A549 (cell line): ENCODE measurements around the gene CEP83.

Source experiments
- ESRRA ChIP-seq: fragments of 150-350 bp; IDR thresholded peaks from 2 replicates; pipeline ENCODE4 v1.6.1; 2014; ENCODE audit warnings: mild to moderate bottlenecking, low read length, borderline replicate concordance
- FOSL2 ChIP-seq, 2 experiments: fragments of 450-650 bp in 1 of 2; fragments of >200 bp in 1 of 2; sonication (Bioruptor Twin) in 1 of 2; formaldehyde crosslinking; IDR thresholded peaks; 2 replicates each; pipeline versions ENCODE4 v1.5.0 to v1.6.1; 2016 to 2020; ENCODE audit warnings: mild to moderate bottlenecking in 1 of 2, moderate library complexity in 1 of 2
- RAD21 ChIP-seq, 2 experiments: fragments of >200 bp in 1 of 2; sonication (Bioruptor Twin) in 1 of 2; formaldehyde crosslinking in 1 of 2; IDR thresholded peaks in 1 of 2; conservative IDR thresholded peaks in 1 of 2; 2 replicates in 1 of 2; 3 replicates in 1 of 2; pipeline ENCODE4 v1.6.1; 2012 to 2018; ENCODE audit warnings: inconsistent platforms in 1 of 2
- SMC3 ChIP-seq: fragments of >200 bp; sonication (Bioruptor Twin); formaldehyde crosslinking; IDR thresholded peaks from 3 replicates; pipeline ENCODE4 v1.6.1; 2018; ENCODE audit warnings: inconsistent platforms
- ZFP36 ChIP-seq: fragments of 450-650 bp; IDR thresholded peaks from 2 replicates; pipeline ENCODE4 v1.6.1; 2014; ENCODE audit warnings: borderline replicate concordance; ENCODE audit not compliant: partially characterized antibody
- TF ChIP-seq, protein P1 (sequence below): fragments of 200-600 bp; sonication (generic); IDR thresholded peaks from 2 replicates; pipeline ENCODE4 v1.6.1; 2016; ENCODE audit warnings: antibody characterized with exemption, mild to moderate bottlenecking, moderate library complexity
- TF ChIP-seq, protein P2 (sequence below): fragments of >200 bp; sonication (Bioruptor Twin); formaldehyde crosslinking; IDR thresholded peaks from 3 replicates; pipeline ENCODE4 v1.5.1; 2016
- TF ChIP-seq, protein P3 (sequence below): IDR thresholded peaks from 2 replicates; pipeline ENCODE4 v1.6.1; 2012

GRCh38 chr12:94289461-94290312 is 170.0 kb downstream of the CEP83 start:
- no peak for TF ChIP-seq SMC3
- TF ChIP-seq, protein P1, sequence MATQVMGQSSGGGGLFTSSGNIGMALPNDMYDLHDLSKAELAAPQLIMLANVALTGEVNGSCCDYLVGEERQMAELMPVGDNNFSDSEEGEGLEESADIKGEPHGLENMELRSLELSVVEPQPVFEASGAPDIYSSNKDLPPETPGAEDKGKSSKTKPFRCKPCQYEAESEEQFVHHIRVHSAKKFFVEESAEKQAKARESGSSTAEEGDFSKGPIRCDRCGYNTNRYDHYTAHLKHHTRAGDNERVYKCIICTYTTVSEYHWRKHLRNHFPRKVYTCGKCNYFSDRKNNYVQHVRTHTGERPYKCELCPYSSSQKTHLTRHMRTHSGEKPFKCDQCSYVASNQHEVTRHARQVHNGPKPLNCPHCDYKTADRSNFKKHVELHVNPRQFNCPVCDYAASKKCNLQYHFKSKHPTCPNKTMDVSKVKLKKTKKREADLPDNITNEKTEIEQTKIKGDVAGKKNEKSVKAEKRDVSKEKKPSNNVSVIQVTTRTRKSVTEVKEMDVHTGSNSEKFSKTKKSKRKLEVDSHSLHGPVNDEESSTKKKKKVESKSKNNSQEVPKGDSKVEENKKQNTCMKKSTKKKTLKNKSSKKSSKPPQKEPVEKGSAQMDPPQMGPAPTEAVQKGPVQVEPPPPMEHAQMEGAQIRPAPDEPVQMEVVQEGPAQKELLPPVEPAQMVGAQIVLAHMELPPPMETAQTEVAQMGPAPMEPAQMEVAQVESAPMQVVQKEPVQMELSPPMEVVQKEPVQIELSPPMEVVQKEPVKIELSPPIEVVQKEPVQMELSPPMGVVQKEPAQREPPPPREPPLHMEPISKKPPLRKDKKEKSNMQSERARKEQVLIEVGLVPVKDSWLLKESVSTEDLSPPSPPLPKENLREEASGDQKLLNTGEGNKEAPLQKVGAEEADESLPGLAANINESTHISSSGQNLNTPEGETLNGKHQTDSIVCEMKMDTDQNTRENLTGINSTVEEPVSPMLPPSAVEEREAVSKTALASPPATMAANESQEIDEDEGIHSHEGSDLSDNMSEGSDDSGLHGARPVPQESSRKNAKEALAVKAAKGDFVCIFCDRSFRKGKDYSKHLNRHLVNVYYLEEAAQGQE, result no peak
- TF ChIP-seq, protein P2, sequence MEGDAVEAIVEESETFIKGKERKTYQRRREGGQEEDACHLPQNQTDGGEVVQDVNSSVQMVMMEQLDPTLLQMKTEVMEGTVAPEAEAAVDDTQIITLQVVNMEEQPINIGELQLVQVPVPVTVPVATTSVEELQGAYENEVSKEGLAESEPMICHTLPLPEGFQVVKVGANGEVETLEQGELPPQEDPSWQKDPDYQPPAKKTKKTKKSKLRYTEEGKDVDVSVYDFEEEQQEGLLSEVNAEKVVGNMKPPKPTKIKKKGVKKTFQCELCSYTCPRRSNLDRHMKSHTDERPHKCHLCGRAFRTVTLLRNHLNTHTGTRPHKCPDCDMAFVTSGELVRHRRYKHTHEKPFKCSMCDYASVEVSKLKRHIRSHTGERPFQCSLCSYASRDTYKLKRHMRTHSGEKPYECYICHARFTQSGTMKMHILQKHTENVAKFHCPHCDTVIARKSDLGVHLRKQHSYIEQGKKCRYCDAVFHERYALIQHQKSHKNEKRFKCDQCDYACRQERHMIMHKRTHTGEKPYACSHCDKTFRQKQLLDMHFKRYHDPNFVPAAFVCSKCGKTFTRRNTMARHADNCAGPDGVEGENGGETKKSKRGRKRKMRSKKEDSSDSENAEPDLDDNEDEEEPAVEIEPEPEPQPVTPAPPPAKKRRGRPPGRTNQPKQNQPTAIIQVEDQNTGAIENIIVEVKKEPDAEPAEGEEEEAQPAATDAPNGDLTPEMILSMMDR, result no peak
- TF ChIP-seq ESRRA, result no peak
- TF ChIP-seq, protein P3, sequence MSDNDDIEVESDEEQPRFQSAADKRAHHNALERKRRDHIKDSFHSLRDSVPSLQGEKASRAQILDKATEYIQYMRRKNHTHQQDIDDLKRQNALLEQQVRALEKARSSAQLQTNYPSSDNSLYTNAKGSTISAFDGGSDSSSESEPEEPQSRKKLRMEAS, result no peak
- no peak for TF ChIP-seq ZFP36
- TF ChIP-seq RAD21 (conservative IDR thresholded peaks at IDR 0.05 in 1 of 2, IDR thresholded peaks at IDR 0.05 in 1 of 2), result no peak
- no peak for TF ChIP-seq FOSL2 (IDR thresholded peaks at IDR 0.05)
- no peak for TF ChIP-seq FOSL2 (CRISPR knock-in tag; IDR thresholded peaks at IDR 0.05)
